Small intestine (tissue), 7 donors: ENCODE data around the gene P4HB. TPM values are rescaled to one million over a fixed set of nuclear protein-coding genes. Genes with fewer than 3 reads are reported as not detected.

Source experiments
- DNase-seq, 2 donors: peaks; one replicate each; pipeline versions ENCODE4 v3.0.0 to v3.0.0-alpha.2; 2013
- FAIRE-seq: peaks from 2 replicates; lab custom pipeline; 2012; peaks lifted over from hg19 to GRCh38; lab: Jason Lieb, UNC
- H3K27ac ChIP-seq, 3 donors: one replicate each; pipeline ENCODE4 v1.5.1; 2013; ENCODE audit warnings: low read length in 2 of 3, mild to moderate bottlenecking in 2 of 3, control low read depth in 1 of 3, inconsistent platforms in 1 of 3, low read depth in 1 of 3, moderate library complexity in 1 of 3
- H3K27me3 ChIP-seq, 3 donors: one replicate each; pipeline ENCODE4 v1.6.1; 2013; ENCODE audit warnings: low read length in 3 of 3, inconsistent platforms in 1 of 3; ENCODE audit not compliant: control insufficient read depth in 3 of 3, insufficient read depth in 3 of 3
- H3K36me3 ChIP-seq, 3 donors: one replicate each; pipeline ENCODE4 v1.6.1; 2013; ENCODE audit warnings: low read length in 3 of 3, inconsistent platforms in 1 of 3, low read depth in 1 of 3, mild to moderate bottlenecking in 1 of 3, moderate library complexity in 1 of 3; ENCODE audit not compliant: control insufficient read depth in 3 of 3, insufficient read depth in 2 of 3
- H3K4me1 ChIP-seq, 3 donors: one replicate each; pipeline ENCODE4 v1.6.1; 2013; ENCODE audit warnings: low read length in 2 of 3, inconsistent platforms in 1 of 3, low read depth in 1 of 3, mild to moderate bottlenecking in 1 of 3, moderate library complexity in 1 of 3; ENCODE audit not compliant: control insufficient read depth in 3 of 3, insufficient read depth in 2 of 3
- H3K4me3 ChIP-seq, 3 donors: one replicate each; pipeline ENCODE4 v1.5.1; 2013; ENCODE audit warnings: low read length in 3 of 3, control low read depth in 1 of 3, inconsistent platforms in 1 of 3, low read depth in 1 of 3, mild to moderate bottlenecking in 1 of 3, moderate library complexity in 1 of 3
- H3K9me3 ChIP-seq, 2 donors: one replicate each; pipeline ENCODE4 v1.6.1; 2013; ENCODE audit warnings: low read depth in 1 of 2, low read length in 1 of 2; ENCODE audit not compliant: control insufficient read depth in 2 of 2, insufficient read depth in 1 of 2
- WGBS, 3 donors: extraction: QIAGEN DNeasy Blood & Tissue Kit; methylation state at CpG; one replicate each; pipeline ENCODE4 v1.1.7; 2013; 5-methylcytosine and 5-hydroxymethylcytosine counted together
- polyA plus RNA-seq, 4 donors: library from polyadenylated mRNA; stranded (reverse) in 3 of 4; unstranded in 1 of 4; fragments of 200-250 nt in 3 of 4; fragments of 120-200 nt in 1 of 4; gene quantifications; one replicate each; pipeline versions ENCODE4 v1.2.1 to v1.2.3, GENCODE V29; 2013
- donor health status: healthy with polysubstance abuse.
- donor health status: control.
- donor health status: control.
- donor health status: Bipolar disorder and iron deficiency.
- donor health status: healthy.

The P4HB gene
- polyA plus RNA-seq, 4 donors, result 792 to 1,191 (median 1,005) TPM

DNA sequence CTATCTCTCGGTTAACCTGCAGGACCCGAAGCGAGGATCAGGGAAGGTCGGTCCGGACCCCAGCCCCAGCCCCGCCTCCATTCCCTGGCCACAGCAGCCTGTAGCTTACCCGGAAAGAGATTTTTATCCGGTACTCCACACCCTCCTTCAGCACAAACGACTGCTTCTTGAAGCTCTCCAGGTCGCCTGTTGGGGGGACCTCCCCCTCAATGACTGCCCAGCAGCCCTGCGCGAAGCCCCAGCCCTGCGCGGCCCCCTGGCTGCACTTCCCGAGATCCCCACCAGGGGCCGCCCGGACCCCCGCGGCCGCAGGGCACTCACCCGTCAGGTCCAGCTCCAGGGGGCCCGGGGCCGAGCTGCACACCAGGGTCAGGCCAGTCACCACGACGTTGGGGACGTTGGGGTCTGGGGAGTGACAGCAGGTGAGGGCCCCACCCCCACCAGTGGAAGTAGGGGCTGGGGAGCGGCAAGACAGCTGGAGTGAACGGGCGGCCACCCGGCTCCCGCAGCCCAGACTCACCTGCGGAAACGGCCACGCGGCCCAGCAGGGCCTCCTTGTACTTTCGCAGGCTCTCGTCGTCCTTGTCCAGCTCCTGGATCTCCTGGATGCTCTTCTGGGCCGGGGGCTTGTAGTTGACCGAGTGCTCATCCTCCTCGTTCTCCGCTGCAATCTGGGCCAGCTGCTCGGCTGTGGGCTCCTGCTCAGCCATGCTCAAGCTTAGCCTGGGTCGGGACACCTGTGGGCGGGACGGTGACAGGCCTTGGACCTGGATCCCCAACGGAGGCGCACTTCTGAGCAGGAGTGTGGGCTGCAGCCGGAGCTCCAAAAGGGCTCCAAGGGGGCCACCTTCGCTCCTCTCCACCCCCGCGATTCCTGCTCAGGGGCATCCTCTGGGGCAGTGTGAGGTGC lies 9.1 kb upstream of the P4HB start:
- no peaks in the 10 kb centered on the region for H3K27me3 ChIP-seq
- WGBS, 3 donors, result 16 to 27% (median 22%) methylated on average over 50 to 52 of the region's 52 CpGs
- H3K36me3 ChIP-seq, result peaks cover 4 to 64% (median 7%) of the 10 kb centered on the region in 3 donors
- H3K4me1 ChIP-seq, result peaks cover 0 to 61% (median 4%) of the 10 kb centered on the region in 3 donors
- FAIRE-seq, result no peak
- H3K27ac ChIP-seq, result peak overlapping the region; percentile 92 to 100 (median 99)
- DNase-seq, result peak; percentile 58 to 64
- H3K9me3 ChIP-seq, result no peaks in the 10 kb centered on the region
- peak overlapping the region; percentile 78 to 98 (median 94) for H3K4me3 ChIP-seq

GRCh38 chr17:81868674-81869220 lies 8.4 kb upstream of the P4HB start:
- no peak overlapping the region for H3K4me3 ChIP-seq
- H3K27ac ChIP-seq, result peak overlapping the region; percentile 93 to 100 (median 99)
- WGBS, 3 donors, result 55 to 60% (median 56%) methylated on average over 24 to 30 of the region's 30 CpGs

DNA sequence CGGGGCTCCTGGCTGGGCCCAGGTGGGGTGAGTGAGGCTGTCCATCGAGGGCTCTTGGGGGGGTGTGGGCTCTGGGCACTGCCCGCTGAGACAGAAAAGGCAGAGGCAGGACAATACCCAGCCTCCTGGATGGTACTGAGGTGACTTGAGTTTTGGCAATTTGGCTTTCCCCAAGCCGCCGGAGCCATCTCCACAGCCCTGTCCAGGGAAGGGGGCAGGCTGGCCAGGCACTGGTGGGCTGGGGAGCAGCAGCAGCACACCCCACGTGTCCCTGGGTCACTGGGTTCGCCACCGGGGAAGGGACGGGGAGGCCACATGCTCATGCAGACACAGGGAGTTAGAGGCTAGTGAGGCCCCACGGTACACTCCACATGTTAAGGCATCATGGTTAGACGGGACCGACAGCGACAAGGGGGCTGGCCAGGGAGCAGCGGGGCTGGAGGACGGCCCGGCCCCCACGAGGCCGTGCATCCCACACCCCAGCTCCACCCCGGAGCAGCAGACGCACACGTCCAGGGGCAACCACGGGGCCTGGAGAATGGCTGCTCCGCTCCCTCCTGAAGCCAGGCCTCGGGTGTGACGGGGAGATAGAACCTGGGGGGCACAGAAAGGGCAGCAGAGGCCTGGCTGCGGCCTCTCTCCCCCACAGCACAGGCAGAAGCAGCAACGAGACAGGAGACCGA lies 7.8 kb upstream of the P4HB start:
- DNase-seq, result no peak
- FAIRE-seq, result no peak

More at GRCh38 chr17:81868674-81869220, 8.4 kb upstream of the P4HB start:
- no peak for FAIRE-seq
- Histone ChIP-seq H3K4me1 (peaks cover 0 to 66% (median 10%) of the 10 kb centered on the region in 3 donors), H3K27me3 (no peaks in the 10 kb centered on the region), H3K36me3 (peaks cover 4 to 72% (median 7%) of the 10 kb centered on the region in 3 donors), H3K9me3 (no peaks in the 10 kb centered on the region)
- peak; percentile 17 to 39 for DNase-seq

DNA sequence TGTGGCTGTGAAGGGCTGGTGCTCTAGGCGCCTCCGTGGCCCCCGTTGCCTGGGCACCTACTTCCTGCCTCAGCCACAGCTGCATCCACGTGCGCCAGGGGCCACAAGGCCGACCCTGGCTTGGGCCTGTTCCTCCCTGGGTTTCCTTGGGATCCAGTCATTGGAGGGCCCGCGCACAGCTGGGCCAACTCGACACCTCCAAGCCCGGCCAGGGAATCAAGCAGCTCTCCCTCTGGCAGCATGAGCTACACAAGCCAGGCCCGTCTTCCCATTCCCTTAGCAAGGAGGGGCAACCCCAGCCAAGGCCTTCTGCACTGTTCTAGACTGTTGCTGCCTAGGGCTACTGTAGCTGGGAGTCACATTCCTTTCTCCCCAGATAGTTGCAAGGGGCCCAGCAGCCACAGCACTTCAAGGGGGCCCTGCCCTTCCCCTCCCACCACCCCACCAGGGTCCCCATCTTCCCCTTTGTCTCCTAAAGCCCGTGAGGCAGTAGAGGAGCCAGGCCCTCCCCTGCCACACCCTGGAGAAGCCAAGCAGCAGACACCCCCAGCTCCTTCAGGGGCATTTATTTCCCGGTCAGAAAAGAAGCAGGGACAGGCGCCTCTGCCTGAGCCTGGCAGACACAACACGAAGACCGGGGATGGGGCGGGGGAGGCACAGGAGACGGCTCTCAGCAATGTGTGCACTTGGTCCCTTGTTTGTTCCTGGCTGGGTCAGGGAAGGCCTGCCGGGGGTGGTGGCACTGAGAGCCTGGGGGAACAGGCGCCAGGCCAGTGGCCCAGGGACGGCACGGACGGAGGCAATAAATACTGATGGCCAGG lies 7.0 kb upstream of the P4HB start:
- Histone ChIP-seq H3K27me3 (no peaks in the 10 kb centered on the region), H3K4me3 (no peak overlapping the region), H3K9me3 (no peaks in the 10 kb centered on the region), H3K27ac (peak overlapping the region; percentile 93 to 99 (median 96)), H3K4me1 (peaks cover 0 to 74% (median 13%) of the 10 kb centered on the region in 3 donors), H3K36me3 (peaks cover 4 to 77% (median 7%) of the 10 kb centered on the region in 3 donors)
- WGBS, 3 donors, result 19 to 41% (median 29%) methylated on average over 23 of the region's 23 CpGs
- DNase-seq, result peak; percentile 61 to 64
- FAIRE-seq, result no peak

More for the DNA sequence above, 7.8 kb upstream of the P4HB start:
- Histone ChIP-seq H3K9me3 (no peaks in the 10 kb centered on the region), H3K27me3 (no peaks in the 10 kb centered on the region), H3K27ac (peak overlapping the region; percentile 93 to 99 (median 96)), H3K36me3 (peaks cover 4 to 76% (median 7%) of the 10 kb centered on the region in 3 donors), H3K4me1 (peaks cover 0 to 71% (median 13%) of the 10 kb centered on the region in 3 donors), H3K4me3 (no peak overlapping the region)
- 30 to 59% (median 43%) methylated on average over 21 to 28 of the region's 28 CpGs for WGBS, 3 donors

DNA sequence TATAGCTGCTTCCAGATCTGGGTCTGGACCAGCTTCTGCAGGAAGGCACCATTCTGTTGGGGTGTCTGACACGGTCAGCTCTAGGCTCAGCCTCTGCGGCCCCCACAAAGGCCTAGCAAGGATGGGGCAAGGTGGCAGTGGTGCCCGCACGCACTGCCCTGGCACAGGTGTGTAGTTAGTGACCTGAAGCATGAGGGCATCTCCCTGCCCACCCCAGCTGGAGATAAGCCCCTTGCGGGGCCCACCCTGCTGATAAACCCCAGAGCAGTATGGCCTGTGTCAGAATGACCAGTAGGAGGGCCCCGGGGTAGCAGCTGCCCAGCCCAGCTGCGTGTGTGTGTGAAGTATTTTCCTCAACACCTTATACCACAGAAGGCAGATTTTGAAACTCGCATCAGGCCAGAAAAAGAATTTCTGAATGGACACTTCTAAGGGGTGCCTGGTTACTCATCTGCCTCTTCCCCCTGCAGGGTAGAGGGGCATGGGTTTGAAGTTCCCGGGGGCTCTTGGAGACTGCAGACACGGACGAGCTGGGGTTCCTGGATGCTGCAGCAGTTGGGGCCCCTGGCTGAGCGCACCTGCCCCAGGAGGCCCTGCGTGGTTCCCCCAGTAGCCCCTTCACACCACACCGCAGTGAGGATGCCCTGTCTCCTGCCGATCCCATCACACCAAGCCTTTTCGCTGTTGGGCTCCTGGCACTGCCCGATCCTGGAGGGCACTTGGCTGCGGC lies 6.3 kb upstream of the P4HB start:
- Histone ChIP-seq H3K4me3 (peak overlapping the region in 1 of 3 donors; percentile 4), H3K4me1 (peaks cover 0 to 73% (median 13%) of the 10 kb centered on the region in 3 donors), H3K36me3 (peaks cover 4 to 77% (median 7%) of the 10 kb centered on the region in 3 donors), H3K27ac (peak overlapping the region; percentile 93 to 99 (median 96)), H3K27me3 (no peaks in the 10 kb centered on the region), H3K9me3 (no peaks in the 10 kb centered on the region)
- peak in 1 of 2 donors; percentile 23 for DNase-seq
- WGBS, 3 donors, result 34 to 62% (median 42%) methylated on average over 18 of the region's 18 CpGs
- no peak for FAIRE-seq

DNA sequence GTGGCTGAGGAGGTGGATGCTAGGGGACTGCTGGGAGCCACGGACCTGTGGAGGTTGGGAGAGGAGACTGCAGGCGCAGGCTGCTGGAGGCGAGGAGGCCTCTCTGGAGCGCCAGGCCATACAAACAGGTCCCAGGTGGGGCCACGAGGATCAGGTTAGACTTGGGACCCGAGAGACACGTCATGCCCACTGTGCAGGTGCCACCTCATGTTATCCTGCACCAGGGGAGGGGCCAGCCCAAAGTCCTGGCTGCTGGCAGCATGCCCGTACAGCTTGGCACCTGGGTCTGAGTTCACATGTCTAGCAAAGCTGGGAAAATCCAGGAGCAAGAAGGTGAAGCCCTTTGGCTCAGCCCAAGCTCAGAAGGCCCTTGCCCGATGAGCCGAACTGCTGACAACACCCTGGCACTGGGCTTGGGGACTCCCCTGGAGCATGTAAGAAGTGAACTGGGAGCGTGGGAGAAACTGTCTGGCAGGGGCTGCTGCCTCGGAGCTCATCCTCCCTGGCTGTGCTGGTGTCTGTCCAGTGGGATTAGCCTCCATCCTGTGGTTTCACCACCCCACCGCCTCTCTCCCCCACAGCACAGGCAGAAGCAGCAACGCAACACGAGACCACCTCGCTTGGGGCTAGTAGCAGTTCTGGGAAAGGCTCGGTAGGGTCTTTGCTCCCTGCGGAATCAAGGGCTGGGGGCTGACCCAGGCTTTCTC lies 5.6 kb upstream of the P4HB start:
- peak overlapping the region in 1 of 3 donors; percentile 4 for H3K4me3 ChIP-seq
- H3K27ac ChIP-seq, result peak overlapping the region; percentile 93 to 99 (median 96)
- no peaks in the 10 kb centered on the region for H3K27me3 ChIP-seq
- WGBS, 3 donors, result 21 to 55% (median 41%) methylated on average over 12 to 18 of the region's 18 CpGs
- H3K4me1 ChIP-seq, result peaks cover 0 to 74% (median 13%) of the 10 kb centered on the region in 3 donors
- DNase-seq (peak; percentile 93 to 99), FAIRE-seq (no peak)
- peaks cover 4 to 77% (median 7%) of the 10 kb centered on the region in 3 donors for H3K36me3 ChIP-seq
- no peaks in the 10 kb centered on the region for H3K9me3 ChIP-seq

DNA sequence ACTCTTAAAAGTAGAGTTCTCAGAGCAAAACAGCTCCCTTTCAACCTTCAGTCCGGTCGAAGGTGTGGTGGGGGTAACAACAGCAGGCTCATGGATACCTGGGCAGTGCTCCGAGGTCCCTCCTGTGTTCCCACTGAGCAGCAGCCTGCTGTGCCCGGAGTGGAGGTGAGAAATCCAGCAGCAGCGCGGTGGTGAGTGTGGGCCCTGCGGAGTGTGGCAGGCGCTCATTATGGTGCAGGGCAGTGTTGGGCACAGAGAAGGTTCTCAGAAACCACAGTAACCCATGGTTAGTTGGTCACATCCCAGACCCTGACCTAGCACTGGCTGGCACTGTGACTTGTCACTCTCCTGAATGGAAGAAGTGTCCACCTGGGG lies 5.0 kb upstream of the P4HB start:
- H3K36me3 ChIP-seq, result peaks cover 4 to 77% (median 7%) of the 10 kb centered on the region in 3 donors
- no peaks in the 10 kb centered on the region for H3K27me3 ChIP-seq
- H3K27ac ChIP-seq, result peak overlapping the region; percentile 93 to 99 (median 96)
- peaks cover 0 to 74% (median 13%) of the 10 kb centered on the region in 3 donors for H3K4me1 ChIP-seq
- no peak for DNase-seq
- H3K4me3 ChIP-seq, result no peak overlapping the region
- FAIRE-seq, result no peak
- no peaks in the 10 kb centered on the region for H3K9me3 ChIP-seq
- 19 to 69% (median 56%) methylated on average over 8 of the region's 8 CpGs for WGBS, 3 donors
